Keratinocyte (primary cell): Measurements from ENCODE around the gene TTC28.

ENCODE experiments used
- CTCF ChIP-seq, 3 experiments: IDR thresholded peaks in 1 of 3; conservative IDR thresholded peaks in 1 of 3; optimal IDR thresholded peaks in 1 of 3; 2 replicates in 2 of 3; 3 replicates in 1 of 3; pipeline versions ENCODE3 to v1.5.1; 2011; ENCODE audit warnings: low read length in 3 of 3, mild to moderate bottlenecking in 3 of 3, moderate library complexity in 2 of 3, control low read depth in 1 of 3, inconsistent platforms in 1 of 3; ENCODE audit not compliant: insufficient read depth in 2 of 3; ENCODE audit errors: extremely low read depth in 1 of 3
- EZH2 ChIP-seq: IDR thresholded peaks from one replicate; pipeline ENCODE4 v1.6.1; 2012; ENCODE audit warnings: inconsistent platforms, mild to moderate bottlenecking, low read length, moderate library complexity

GRCh38 chr22:28424427-28425080 lies 255.1 kb downstream of the TTC28 start:
- no peak for TF ChIP-seq CTCF (optimal IDR thresholded peaks at IDR 0.05 in 1 of 3, IDR thresholded peaks at IDR 0.05 in 1 of 3, conservative IDR thresholded peaks at IDR 0.05 in 1 of 3; ENCODE audit: extremely low read depth in 1 of 3, insufficient read depth in 2 of 3, low read length in 3 of 3)
- no peak for TF ChIP-seq EZH2
